Mucosa of descending colon (tissue), 3 donors: Measurements from ENCODE around the gene ITSN1. TPM values are rescaled to one million over a fixed set of nuclear protein-coding genes. Genes with fewer than 3 reads are reported as not detected.

ENCODE experiments used
- ATAC-seq: fragments of 200-7000 bp; cut with Tn5 transposase; one replicate; pipeline ENCODE4 v1.9.1; 2020; ENCODE audit warnings: mild to moderate bottlenecking, moderate library complexity
- DNase-seq, 3 donors: peaks; one replicate each; pipeline ENCODE4 v3.0.0-alpha.2; 2020
- H3K36me3 ChIP-seq: fragments of 200-600 bp; one replicate; pipeline ENCODE4 v1.8.0; 2021; ENCODE audit warnings: low read depth, mild to moderate bottlenecking
- H3K4me1 ChIP-seq: fragments of 200-600 bp; one replicate; pipeline ENCODE4 v1.8.0; 2021; ENCODE audit warnings: low read depth, mild to moderate bottlenecking
- H3K4me3 ChIP-seq: fragments of 200-600 bp; one replicate; pipeline ENCODE4 v1.8.0; 2021; ENCODE audit warnings: mild to moderate bottlenecking
- H3K9me3 ChIP-seq: fragments of 200-600 bp; one replicate; pipeline ENCODE4 v1.8.0; 2021; ENCODE audit warnings: mild to moderate bottlenecking
- CTCF ChIP-seq: fragments of 200-600 bp; IDR thresholded peaks from one replicate; pipeline ENCODE4 v1.8.0; 2022; ENCODE audit warnings: antibody characterized with exemption, mild to moderate bottlenecking
- intact Hi-C, 2 donors: fragments of 100-400 bp; cut with DNase I in 1 of 2; cut with micrococcal nuclease in 1 of 2; formaldehyde crosslinking; loops; one replicate each; pipeline versions ENCODE4 v1.11.0 to v1.11.1; 2022; cut with DNase I, micrococcal nuclease
- total RNA-seq, 3 donors: library from RNA; stranded (reverse); fragmentation: NEBNext Ultra II Directional in 2 of 3; extraction: Animal tissue kit (Norgen Biotek cat#: 25700) in 2 of 3; gene quantifications; one replicate each; pipeline versions ENCODE4 v1.2.1 to v1.2.4, GENCODE V29; 2021 to 2023
- donor health status: DM: no; HTN: no; CAD: no; lungs with moderate emphysema.
- donor health status: DM: no; HTN: no; CAD: no.
- donor health status: DM: no; HTN: yes; CAD: no.

Gene ITSN1
- total RNA-seq, 3 donors from 2014 or later: 35.6 to 54.8 (median 45.3) TPM

DNA sequence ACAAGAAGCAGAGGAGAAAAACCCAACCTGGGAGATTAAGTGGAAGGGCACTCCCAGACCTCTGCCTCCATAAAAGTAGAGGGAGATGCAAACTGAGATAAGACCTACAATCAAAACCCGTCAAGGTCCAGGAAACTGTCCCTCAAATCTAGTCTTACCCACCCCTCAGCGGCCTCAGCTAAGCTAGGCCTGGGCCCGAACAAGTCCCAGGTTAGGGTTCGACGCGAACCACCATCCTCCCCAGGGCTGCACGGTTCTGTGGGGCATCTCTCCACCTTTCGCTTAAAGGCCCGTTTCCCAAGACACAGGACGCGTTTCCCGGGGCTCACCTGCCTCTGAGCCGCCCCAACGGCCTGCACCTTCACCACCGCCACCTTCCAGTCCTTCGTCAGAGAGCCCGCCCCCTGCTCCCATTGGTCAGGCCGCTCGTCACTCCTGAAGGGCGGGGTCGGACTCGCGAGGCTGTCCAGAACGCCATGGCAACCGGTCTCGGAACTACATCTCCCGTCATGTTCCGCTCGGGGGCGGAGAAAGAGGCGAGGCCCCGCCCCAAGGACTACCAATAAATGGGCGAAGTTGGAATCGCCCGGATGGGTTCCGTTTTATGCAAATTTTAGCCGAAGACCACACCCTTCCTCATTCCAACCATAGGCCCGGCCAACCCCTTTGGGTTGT, 812 bp upstream of the ITSN1 start, which contains the start of gene CRYZL1:
CRYZL1 (minus strand) TSS at position 390 of the 675 bp plus-strand sequence. CDS start 10,190 bp downstream, outside the sequence.
- Histone ChIP-seq H3K4me3 (peak within 1 kb of the TSS; percentile 96), H3K9me3 (no peaks in the 10 kb centered on the region), H3K36me3 (no peaks in the 10 kb centered on the region), H3K4me1 (peaks cover 14% of the 10 kb centered on the region)
- DNase-seq: peak; percentile 100
- intact Hi-C loops: loop anchor here in 1 of 2 donors (10.0 kb wide), 1 partner anchor 253 kb away; no protein-coding TSS in a partner anchor
- ATAC-seq: peak; percentile 87
- no peak for TF ChIP-seq CTCF

DNA sequence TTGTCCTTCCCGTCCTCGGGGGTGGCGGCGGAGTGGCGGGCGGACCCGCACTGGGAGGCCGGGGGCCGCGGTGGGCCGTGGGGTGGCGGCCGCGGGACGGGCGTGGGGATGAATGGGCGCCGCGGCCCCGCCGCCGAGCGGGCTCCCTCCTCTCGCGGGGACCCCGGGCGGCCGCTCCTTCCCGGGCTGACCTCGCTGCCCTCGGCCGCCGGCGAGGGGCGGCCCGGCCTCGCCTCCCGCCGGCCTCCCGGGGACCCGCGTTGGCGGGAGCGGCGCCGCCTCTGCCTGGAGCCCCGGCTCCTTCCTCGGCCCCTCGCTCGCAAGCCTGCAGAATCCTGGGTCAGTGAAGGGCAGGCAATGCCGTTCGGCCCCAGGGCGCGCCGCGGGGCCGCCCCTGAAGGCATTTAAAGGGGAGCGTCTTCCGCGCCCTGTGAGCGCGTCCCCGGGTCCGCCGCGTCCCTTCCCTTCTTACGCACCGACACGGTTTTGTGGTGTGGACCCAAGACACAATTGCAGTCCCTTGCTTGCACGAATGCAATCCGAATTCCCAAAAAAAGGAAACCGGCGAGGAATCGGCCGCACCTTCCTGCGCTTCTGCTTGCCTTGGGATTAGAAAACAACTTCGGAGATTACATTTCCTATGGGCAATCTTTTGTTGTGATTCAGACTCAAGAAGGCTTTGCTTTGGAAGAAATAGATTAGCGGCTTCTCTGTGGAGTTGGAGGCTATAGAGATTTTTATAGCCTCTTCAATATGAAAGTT, 776 bp downstream of the ITSN1 start:
- TF ChIP-seq CTCF: no peak
- no peaks in the 10 kb centered on the region for H3K9me3 ChIP-seq
- DNase-seq (peak; percentile 51 to 71 (median 69)), ATAC-seq (no peak)
- intact Hi-C loops: loop anchor here in 1 of 2 donors (10.0 kb wide), 1 partner anchor 252 kb away; no protein-coding TSS in a partner anchor
- peaks cover 10% of the 10 kb centered on the region for H3K4me1 ChIP-seq
- H3K36me3 ChIP-seq: no peaks in the 10 kb centered on the region
- peak overlapping the region; percentile 96 for H3K4me3 ChIP-seq

DNA sequence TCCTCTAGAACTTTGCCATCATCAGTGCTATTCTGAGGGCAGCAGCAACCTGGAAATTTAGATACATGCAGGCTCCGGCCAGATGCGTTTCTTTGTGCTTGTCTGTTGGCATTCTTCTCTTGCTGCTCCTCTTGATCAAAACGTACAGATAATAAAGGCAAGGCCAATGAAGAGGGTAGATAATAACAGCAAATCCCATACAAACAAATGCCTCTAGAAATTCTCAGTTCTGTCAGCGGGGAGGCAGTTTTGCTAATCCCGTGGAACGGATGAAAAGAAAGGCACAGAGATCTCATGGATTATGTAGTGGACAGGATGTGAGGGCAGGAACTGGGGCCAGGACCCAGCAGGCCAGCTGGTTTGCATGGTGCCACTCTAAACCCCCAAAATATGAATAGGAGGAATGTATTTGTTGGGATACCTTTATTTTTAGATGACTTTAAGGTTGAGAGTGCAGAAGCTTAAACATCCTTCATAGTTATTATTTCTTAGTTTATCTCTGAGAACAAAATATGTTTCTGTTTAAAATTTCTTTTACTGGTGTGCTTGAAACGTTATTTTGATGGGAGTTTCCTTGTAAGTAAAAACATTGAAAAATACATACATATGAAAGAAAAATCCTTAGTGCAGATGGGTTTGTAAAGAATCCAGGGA, 1.5 kb downstream of the ITSN1 start:
- no peak overlapping the region for H3K4me3 ChIP-seq
- ATAC-seq (no peak), DNase-seq (no peak)
- no peaks in the 10 kb centered on the region for H3K9me3 ChIP-seq
- H3K4me1 ChIP-seq: peaks cover 10% of the 10 kb centered on the region
- H3K36me3 ChIP-seq: no peaks in the 10 kb centered on the region
- intact Hi-C loops: loop anchor here in 1 of 2 donors (10.0 kb wide), 1 partner anchor 251 kb away; no protein-coding TSS in a partner anchor
- no peak for TF ChIP-seq CTCF

DNA sequence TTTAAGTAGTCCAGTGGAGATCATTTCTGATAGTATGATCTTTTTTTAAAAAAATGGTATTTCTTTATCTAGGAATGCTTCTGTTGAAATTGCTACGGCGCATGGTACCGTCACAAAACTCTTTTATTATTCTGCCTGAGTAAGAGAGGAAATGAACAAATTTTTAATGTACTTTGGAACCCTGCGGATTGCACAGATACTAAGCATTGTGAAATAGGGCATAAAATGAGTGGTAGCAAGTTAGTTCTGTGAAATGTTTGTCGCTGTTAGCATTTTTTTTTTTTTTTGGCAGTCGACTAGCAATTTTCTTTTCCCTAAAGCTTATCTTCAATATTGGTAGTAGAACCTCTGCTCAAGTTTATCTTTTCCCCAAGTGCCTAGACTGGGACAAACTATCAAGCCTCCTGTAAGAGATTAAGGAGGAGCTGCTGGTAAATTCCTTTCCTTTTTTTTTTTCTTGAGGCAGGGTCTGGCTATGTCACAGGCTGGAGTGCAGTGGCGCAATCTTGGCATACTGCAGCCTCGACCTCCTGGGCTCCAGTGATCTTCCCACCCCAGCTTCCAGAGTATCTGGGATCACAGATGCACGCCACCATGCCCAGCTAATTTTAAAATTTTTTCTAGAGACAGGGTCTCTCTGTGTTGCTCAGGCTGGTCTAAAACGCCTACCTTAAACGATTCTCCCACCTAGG, 2.2 kb downstream of the ITSN1 start:
- no peak for TF ChIP-seq CTCF
- Histone ChIP-seq H3K36me3 (no peaks in the 10 kb centered on the region), H3K9me3 (no peaks in the 10 kb centered on the region), H3K4me1 (peaks cover 14% of the 10 kb centered on the region), H3K4me3 (no peak overlapping the region)
- no peak for DNase-seq
- no peak for ATAC-seq
- intact Hi-C loops: loop anchor here in 1 of 2 donors (10.0 kb wide), 1 partner anchor 250 kb away; no protein-coding TSS in a partner anchor

- H3K4me1 ChIP-seq: peaks cover 16% of the 10 kb centered on the region
- no peak for DNase-seq
- H3K4me3 ChIP-seq: no peak overlapping the region
- intact Hi-C loops: loop anchor here in 1 of 2 donors (10.0 kb wide), 1 partner anchor 249 kb away; no protein-coding TSS in a partner anchor
- ATAC-seq: no peak
- H3K36me3 ChIP-seq: no peaks in the 10 kb centered on the region
- no peak for TF ChIP-seq CTCF
- no peaks in the 10 kb centered on the region for H3K9me3 ChIP-seq
These were observed 3.4 kb downstream of the ITSN1 start for GRCh38 chr21:33645730-33646129.
